NCI-H2196 (cell line): Measurements from ENCODE around the gene SLC10A7.

Experiments used
- DNase-seq: peaks from one replicate; lab custom pipeline; 2025; ENCODE audit not compliant: unreplicated experiment; lab: John Stamatoyannopoulos, UW

Gene SLC10A7

DNA sequence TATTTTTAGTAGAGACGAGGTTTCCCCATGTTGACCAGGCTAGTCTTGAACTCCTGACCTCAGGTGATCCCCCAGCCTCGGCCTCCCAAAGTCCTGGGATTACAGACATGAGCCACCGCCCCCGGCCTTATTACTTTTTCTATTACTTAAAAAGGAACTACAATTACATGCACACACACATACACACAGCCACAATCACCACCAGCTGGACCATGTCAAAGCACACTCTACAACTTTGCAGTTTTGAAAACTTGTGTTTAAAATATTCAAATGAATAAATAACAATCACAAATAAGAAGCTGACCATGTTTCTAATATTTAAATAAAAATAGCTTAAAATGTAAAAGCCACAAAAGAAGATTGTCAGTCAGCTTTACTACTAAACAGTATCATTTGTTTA, 23.4 kb downstream of the SLC10A7 start:
- DNase-seq: no peak

DNA sequence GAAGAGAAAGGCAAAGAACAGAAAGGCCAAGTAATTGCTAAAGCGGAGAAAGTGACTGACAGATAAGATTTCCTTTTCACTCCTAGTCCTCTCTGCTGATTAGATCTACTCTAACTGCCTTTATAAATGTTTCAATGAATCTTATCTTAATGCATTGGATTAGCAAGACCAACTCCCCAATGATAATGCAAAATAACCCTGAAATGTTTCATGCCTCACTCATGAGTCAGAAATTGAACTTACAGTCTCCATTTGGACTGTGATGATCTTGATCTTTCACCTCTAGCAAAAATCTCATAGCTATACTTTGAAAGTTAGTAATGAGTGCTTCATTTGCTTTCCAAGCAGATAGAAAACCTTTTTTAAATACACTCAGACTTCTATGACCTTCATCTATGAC, 26.5 kb downstream of the SLC10A7 start:
- no peak for DNase-seq

DNA sequence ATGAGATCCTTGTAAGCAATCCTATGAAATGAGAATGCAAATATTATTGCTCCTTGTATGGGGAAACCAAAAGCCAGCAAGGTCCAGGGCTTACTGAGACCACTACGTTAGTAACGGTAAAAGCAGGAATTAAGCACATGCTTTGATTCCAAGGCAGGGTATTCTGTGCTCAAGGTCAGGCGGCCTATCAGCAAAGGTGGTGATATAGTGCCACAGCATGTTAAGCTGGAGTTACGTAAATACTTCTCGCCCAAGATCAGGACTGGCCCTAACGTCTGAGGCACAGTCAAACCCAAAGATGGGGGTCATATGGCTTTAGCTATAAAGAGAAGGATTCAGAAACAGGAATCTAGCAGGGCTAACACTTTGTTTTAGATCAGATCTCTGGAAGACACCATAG, 27.6 kb downstream of the SLC10A7 start:
- no peak for DNase-seq

DNA sequence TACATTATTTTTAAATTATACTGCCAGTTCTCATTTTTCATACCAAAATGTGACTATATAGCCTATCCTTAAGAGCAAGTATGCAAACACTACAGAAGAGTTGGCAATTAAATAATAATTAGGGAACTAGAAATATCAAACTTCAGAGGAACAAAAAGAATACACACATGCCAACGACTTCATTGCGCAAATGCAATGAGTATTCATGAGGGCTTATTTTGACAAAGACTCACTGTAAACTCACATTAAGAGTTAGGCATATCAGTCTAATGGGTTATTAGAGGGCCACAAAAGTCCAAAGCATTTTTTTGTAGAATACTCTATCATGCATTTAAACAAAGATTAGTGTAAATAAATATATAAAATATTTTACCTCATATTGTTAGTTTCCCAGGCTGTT, 31.6 kb downstream of the SLC10A7 start:
- DNase-seq: no peak

DNA sequence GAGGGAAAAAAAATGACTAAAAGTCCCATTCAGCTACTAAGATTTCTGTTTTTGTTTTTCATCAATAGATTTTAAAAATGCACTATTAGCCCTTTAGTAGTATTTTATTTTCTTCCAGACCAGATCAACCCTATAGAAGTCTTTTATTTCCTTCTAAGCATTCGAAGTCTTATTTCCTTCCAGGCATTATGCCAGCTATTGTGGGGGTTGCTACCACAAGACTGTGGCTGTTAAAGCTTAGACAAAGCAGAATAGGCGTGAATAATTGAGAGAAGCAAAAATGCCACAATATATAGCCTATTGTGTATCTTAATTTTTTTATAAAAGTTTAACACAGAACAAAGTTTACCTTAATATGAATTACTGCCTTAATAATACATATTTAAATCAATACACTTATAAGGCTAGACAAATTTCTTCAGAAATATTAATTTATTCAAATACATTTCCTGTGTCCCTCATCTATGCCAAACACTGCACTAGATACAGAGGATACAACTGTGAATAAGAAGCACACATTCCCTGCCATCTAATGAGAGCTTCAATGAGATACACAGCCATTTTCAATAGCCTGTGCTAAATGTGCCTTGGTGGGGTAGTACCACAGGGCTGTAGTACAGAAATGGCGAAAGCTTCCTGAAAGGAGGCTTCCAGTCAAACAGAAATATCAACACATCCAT, 33.1 kb downstream of the SLC10A7 start:
- no peak for DNase-seq

DNA sequence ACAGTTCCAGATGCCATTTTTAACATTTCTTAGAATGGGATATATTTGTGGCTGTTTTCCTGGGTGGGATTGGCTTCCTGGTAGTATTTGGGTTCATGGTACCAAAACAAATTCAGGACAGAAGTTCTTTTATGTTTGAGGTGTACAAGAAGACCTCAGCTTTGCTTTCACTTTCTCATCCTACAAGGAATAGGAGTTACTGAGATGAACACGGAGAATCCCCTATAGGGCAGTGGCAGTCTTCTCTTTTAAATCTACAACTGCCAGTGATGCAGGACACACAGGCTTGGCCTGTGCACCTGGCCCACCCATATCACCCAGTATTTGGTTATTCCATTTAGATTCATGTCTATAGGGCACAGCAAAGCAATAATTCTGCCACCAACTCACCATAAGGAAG, 35.2 kb downstream of the SLC10A7 start:
- no peak for DNase-seq

DNA sequence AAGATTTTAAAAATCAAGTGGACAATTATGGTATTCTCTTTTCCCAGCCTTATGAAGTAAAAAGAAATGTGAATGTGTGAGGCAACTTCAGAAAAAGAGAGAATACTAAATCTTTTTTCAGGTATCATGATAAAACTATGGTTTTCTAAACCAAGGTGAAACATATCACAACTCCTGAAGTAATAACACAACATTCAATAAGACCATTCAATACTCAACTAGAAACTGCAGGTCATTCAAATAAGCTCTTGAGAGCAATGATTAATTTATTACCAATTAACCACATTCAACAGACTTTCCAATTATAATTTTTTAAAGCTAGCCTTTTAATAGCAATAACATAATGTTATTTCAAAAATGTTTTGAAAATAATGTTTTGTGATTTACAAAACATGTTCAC, 35.8 kb downstream of the SLC10A7 start:
- no peak for DNase-seq

DNA sequence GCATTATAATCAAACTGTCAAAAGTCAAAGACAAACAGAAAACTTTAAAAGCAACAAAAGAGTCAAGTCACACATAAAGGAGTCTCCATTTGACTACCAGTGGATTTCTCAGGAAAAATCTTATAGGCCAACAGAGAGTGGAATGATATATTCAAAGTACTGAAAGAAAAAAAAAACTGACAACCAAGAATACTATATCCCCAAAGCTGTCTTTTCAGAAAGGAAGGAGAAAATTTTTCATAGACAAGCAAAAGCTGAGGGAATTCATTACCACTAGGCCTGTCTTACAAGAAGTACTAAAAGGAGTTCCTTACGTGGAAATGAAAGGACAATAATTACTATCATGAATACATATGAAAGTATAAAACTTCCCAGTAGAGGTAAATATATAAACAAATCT, 39.0 kb downstream of the SLC10A7 start:
- no peak for DNase-seq

DNA sequence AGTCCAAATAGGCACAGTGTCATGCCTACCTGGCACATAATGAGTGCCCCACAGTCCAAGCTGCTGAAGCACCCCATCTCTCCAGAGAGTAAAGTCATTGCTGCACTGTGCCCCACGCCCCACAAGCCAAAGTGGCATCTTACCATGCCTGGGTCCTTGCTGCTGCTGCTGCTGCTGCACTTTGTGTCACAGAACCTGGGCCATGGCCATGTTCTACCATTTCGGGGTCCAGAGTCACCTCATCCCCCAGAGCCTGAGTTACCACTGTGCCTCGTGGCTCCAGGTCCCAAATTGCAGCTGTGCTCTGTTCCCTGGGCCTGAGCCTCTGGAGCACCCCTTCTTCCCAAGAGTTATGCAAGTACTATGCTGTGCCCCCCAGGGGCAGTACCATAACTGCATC, 40.5 kb downstream of the SLC10A7 start:
- no peak for DNase-seq

DNA sequence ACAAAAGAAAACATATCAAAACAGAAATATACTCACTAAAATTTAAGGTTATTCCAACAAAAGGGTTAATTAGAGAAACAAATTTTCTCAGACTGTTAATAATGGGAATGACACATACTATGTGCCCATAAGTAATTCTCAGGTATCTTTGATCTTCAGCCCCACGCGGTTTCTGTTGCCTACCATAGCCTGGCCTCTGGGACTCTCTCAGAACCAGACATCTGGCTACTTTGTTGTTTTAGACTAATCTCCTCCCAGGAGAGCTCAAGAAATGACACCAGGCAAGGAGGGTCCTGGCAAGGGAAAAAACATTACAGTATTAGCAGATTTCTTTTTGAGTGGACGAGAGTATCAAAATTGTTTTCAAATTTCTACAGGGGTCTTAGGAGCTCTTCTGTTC, 43.7 kb downstream of the SLC10A7 start:
- no peak for DNase-seq

DNA sequence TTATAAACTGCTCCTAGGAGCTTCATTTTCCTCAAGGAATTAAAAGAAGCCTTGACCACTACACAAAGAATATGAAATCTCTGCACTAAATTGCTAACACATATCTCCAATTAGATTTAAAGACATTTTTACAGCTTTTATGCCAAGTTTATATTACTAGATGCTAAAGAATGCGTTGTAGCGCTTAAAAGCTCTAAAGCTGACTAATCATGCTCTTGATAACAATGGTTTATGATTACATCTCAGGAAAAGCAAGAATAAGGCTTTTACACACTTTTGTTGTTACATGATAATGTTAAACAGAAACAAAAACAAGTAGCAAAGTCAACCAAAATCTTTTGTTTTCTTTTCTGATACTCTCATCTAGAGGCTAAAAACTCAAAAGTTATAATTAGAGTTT, 44.7 kb downstream of the SLC10A7 start:
- DNase-seq: no peak

DNA sequence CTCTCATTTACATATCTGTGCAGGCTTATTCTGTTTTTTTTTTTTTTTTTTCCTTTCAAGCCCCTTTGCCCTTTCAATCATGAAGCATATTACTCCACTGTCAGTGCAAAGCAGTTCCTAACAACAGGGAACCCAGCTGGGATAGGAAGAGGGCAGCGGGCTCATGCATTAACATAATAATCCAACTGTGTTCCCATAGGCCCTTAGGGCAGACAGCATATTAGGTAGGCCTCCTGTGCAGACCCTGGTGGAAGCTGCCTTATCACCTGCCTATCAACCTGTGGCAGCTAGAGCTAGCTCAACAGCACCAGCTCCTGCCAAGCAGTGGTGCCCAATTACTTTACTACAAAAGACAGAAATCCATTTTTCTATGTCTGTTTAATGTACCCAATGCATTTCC, 49.3 kb downstream of the SLC10A7 start:
- no peak for DNase-seq

DNA sequence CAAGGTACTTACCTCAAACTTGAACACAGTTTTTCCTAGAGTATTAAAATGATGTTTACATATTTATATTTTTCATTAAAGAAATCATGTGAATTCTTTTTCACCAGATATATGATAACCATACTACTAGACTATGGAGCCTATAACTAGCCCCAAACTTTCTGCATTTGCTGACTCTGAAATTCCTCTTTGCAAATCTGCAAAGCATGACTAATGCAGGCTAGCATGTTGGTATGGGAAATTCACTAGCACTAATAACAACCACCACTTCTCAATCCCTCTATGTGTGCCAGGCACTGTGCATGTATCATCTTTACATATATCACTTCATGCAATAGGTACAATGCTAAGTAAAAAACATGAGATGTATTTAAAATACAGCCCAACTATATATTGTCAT, 51.1 kb downstream of the SLC10A7 start:
- no peak for DNase-seq

DNA sequence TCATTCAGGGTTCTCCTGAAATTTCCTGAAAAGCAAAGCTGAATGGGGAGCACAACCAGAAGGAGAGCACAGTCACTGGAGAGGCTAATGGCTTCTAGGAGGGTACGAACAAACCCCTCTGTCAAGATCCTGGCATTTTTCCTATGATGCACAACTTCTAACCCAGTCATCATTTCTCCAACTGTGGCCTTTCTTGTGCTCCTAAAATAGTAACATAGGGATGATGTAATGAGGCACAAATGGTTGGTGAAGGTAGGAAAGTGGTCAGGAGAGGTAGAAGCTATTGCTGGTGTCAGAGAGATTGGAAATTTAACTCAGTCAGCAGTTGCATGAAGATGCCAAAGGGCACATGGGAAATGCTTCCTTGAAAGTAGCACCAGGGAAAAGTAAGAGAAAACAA, 52.7 kb downstream of the SLC10A7 start:
- no peak for DNase-seq

DNA sequence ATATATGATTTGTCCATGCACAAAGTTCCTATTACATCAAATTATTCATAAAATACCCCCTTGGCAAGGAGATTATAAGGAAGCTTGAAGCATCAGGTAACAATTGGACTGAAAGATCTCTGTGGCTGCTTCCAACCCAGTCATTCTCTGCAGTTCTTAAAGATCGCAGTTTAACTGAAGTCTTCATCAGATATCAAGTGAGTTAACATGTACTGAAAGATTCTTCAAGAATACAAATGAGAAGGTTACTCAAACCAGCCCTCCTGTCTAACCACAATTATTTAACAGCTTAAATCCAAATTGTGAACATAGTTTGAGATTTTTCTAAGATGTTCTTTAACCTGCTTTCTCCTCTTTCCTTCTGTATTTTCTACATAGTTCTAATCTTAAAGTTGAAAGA, 56.1 kb downstream of the SLC10A7 start:
- no peak for DNase-seq

DNA sequence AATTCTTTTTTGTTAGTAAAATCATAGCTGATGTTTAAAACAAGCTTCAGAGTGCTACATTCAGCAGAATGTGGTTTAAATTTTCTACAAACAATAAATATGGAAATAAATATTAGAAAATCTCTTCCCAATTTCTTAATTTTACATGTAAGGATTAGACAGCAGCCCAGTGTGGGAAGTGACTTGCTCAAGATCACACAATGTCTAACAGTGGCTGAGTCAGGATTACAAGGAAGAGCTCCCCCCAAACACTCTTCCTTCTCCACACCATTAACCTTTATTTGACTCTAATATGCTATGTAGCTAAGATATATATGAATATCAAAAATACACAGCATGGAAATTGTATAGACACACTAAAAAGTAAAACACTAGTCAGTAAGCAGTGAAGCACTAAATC, 59.5 kb downstream of the SLC10A7 start:
- DNase-seq: no peak

DNA sequence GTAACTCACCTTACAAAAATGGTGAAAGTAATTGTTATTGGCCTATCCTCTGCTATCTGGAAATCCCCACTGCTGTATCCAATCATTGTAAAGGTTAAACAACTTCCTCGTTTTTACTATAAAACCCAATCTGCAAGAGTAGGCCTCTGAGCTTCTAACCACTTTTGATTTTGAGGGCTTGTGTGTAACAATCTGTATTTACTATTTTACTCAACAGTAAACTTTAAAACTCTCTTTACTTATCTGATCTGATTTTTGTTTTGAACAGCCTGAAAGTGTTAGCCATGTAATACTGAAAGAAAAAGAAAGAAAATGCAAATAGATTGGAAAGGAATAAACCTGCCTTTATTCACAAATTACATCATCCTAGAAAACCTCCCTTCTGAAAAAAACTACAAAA, 63.1 kb downstream of the SLC10A7 start:
- no peak for DNase-seq

DNA sequence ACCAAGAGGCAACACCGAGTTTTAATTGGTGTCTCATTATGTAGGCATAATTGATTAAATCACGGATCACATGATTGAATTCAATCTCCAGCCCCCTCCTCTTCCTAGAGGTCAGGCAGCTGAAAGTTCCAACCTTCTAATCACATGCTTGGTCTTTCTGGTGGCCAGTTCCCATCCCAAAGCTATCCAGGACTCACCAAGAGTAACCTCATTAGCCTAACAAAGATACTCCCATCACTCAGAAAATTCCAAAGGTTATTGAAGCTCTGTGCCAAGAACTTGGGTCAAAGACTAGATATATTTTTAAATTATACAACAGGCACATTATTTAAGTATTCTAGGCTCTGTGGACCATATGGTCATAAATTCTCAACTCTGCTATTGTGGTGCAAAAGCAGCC, 65.1 kb downstream of the SLC10A7 start:
- no peak for DNase-seq

DNA sequence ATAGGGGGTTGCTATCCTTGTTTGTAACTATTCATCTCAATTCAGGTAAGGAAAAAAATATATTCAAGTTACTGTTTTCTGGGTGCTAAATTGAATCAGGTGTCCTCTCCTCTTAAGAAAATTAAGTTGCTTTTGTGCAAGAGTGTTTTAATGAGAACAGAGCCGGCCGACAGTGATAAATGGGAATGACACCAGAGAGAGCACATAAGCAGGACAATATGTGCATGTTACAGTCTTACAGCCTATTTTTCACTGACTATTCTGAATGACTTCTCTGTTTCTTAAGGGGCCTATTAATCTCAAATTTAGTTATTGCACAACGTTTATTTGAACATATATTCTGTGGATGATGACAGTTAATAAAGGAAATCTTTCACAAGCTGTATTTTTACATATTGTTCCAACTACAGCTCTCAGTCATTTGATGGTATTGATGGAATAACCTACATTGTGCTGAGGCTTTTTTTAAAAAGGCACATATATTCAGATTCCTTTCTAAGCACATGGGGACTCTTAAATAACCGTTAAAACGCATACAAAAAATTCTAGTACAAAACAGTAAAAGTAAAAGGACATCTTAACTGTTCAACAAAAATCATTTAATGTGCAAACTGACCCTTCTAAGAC, 68.4 kb downstream of the SLC10A7 start:
- DNase-seq: no peak

DNA sequence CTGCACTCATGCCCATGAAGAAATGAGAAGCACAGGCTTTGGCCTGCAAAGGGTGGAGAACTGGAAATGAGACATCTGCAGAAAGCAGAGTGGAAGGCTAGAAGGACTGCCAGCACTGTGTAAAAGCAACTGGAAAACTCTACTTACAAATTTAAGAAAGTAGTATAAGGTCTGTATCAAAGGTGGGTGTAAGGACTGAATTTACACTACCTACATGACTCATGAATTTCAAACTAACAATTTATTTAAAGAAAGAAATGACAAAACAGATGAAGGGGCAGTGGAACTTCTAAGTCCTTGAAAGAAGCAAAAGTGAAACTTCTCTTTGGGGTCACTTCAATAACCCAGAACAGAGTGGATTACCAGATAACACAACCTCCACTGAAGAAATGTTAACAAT, 71.2 kb downstream of the SLC10A7 start:
- DNase-seq: no peak

DNA sequence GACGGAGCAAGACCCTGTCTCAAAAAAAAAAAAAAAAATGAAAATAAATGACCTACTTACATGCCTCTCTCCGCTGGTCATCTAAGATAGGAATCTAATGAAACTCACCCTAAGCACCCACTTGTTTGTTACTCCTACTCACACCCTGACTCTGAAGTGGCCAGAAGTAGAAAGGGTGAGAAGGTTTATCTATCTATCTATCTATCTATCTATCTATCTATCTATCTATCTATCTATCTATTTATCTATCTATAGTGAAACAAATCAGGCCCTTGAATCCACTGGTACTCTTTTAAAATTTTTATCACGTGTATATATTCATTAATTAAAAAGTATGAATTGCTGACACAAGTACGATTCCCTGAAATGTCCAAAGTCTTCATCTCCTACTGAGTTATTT, 75.2 kb downstream of the SLC10A7 start:
- DNase-seq: no peak

DNA sequence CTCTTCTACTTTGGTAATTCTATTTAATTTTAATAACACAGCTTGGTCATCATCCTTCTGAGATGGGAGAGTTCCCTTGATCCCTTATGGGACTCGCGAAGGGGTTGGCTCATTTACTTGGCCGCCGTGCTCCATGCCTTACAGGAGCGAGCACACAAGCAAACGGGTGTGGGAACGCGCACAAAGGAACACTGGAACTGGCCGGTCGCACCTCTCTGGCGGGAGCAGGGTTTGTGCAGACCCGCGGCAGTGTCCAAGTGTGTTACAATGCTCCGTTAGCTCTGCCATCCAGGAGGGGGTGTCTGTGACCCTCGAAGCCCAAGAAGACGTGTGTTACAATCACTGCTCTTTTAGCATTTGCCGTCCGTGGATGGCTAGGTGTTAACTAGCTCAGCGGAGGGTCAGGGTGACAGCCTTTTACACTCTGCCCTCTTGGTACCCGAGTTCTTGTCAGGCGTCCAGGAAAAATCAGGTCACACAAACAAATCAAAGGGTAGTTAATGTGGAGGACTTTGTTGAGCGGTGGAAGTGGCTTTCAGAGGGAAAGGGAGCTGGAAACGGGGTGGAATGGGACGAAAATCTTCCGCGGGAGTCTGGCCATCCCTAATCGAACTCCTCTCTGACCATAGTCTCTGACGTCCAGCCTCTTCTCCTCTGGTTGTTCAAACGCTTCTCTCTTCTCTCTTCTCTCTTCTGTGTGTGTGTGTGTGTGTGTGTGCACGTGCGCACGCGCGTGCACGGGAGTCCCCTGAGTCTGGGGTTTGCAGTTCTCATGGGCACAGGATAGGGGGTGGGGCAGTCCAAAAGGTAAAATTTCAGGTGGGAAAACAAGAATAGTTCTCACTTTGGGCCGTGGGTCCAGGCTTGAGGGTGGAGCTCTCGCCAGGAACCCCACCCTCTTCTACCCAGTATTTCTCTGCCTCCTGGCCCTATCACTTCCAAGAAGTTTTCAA, 76.3 kb downstream of the SLC10A7 start:
- DNase-seq: no peak
